Transverse colon (tissue), 3 donors: Measurements from ENCODE around the gene CRACDL.

Experiments
- CTCF ChIP-seq, 5 experiments: fragments of 200-600 bp in 3 of 5; fragments of 450-650 bp in 2 of 5; sonication (generic) in 3 of 5; IDR thresholded peaks; 1 replicate in 2 of 5; 2 replicates in 3 of 5; pipeline ENCODE4 v1.5.1; 2016 to 2017; ENCODE audit warnings: antibody characterized with exemption in 5 of 5, inconsistent platforms in 3 of 5, mild to moderate bottlenecking in 2 of 5, moderate library complexity in 1 of 5
- EP300 ChIP-seq: sonication (generic); formaldehyde crosslinking; IDR thresholded peaks from one replicate; pipeline ENCODE4 v1.6.1; 2017; ENCODE audit warnings: antibody characterized with exemption, low read depth
- POLR2A ChIP-seq: fragments of 450-650 bp; IDR thresholded peaks from one replicate; pipeline ENCODE4 v1.6.1; 2016; ENCODE audit warnings: antibody characterized with exemption, mild to moderate bottlenecking, moderate library complexity

- TF ChIP-seq EP300 (no peak), CTCF (IDR thresholded peaks at IDR 0.05) (no peak), POLR2A (no peak)
Observed at GRCh38 chr2:98926601-98927000, 9.4 kb downstream of the CRACDL start.
